Activated naive CD4-positive, alpha-beta T cell treated with anti-CD3 and anti-CD28 coated beads, Interleukin-2, amount 10 ng/mL, durations not matched to agents 7 days and 5 days (primary cell): ENCODE data around the gene SYTL2.
"Not testable (repeated sequence)": the region's sequence is repeated elsewhere in the genome, so short reads cannot be mapped to it uniquely, and the experiment has no call there.

Experiments used
- CTCF ChIA-PET: fragments of 350-600 bp; sonication (Branson Sonifier 250); formaldehyde crosslinking; loops from one replicate; lab custom pipeline; 2021; ENCODE audit warnings: antibody characterized with exemption; lab: Charles Lee
- DNase-seq: peaks from one replicate; pipeline ENCODE4 v3.0.0-alpha.2; 2020
- H3K27ac Mint-ChIP-seq: one replicate; pipeline ENCODE4 v1.8.0; 2021; ENCODE audit warnings: mild to moderate bottlenecking, moderate library complexity, mixed read lengths
- H3K27me3 Mint-ChIP-seq: one replicate; pipeline ENCODE4 v1.8.0; 2021; ENCODE audit warnings: mild to moderate bottlenecking, mixed read lengths
- H3K36me3 Mint-ChIP-seq: one replicate; pipeline ENCODE4 v1.8.0; 2021; ENCODE audit warnings: mixed read lengths
- H3K4me1 Mint-ChIP-seq: one replicate; pipeline ENCODE4 v1.8.0; 2021; ENCODE audit warnings: mixed read lengths
- H3K4me3 Mint-ChIP-seq: one replicate; pipeline ENCODE4 v1.8.0; 2021; ENCODE audit warnings: mild to moderate bottlenecking, moderate library complexity, mixed read lengths
- H3K9me3 Mint-ChIP-seq: one replicate; pipeline ENCODE4 v1.8.0; 2021; ENCODE audit warnings: mixed read lengths

Gene SYTL2

GRCh38 chr11:85799142-85799541 lies 11.8 kb downstream of the SYTL2 start:
- peaks cover 20% of the 10 kb centered on the region for H3K36me3 Mint-ChIP-seq
- H3K4me1 Mint-ChIP-seq = peaks cover 23% of the 10 kb centered on the region
- no peak overlapping the region for H3K4me3 Mint-ChIP-seq
- no peaks in the 10 kb centered on the region for H3K27me3 Mint-ChIP-seq
- peaks cover 7% of the 10 kb centered on the region for H3K9me3 Mint-ChIP-seq
- no peak overlapping the region for H3K27ac Mint-ChIP-seq
- no peak for DNase-seq
- CTCF ChIA-PET = interaction anchor here (1.0 kb wide), 1 partner anchor 11 kb away, joined by 3 read pairs; no protein-coding TSS in a partner anchor

- DNase-seq = no peak
- Mint-ChIP-seq H3K4me3 (no peak overlapping the region), H3K27me3 (no peaks in the 10 kb centered on the region), H3K27ac (no peak overlapping the region), H3K4me1 (peaks cover 23% of the 10 kb centered on the region), H3K9me3 (peaks cover 7% of the 10 kb centered on the region), H3K36me3 (peaks cover 20% of the 10 kb centered on the region)
- CTCF ChIA-PET = no interaction called here
These were observed 12.6 kb downstream of the SYTL2 start for GRCh38 chr11:85798361-85798760.

- Mint-ChIP-seq H3K27me3 (no peaks in the 10 kb centered on the region), H3K9me3 (peaks cover 3% of the 10 kb centered on the region), H3K27ac (no peak overlapping the region), H3K36me3 (peaks cover 19% of the 10 kb centered on the region), H3K4me1 (peaks cover 17% of the 10 kb centered on the region), H3K4me3 (no peak overlapping the region)
- no peak for DNase-seq
- CTCF ChIA-PET = interaction anchor here (0.6 to 1.5 kb wide), 2 partner anchors 59 to 233 kb away, joined by 3 read pairs; partner anchors contain the start of gene CCDC83
These were observed 15.0 kb downstream of the SYTL2 start for GRCh38 chr11:85795712-85796487.

GRCh38 chr11:85791409-85791990 lies 19.4 kb downstream of the SYTL2 start:
- no peaks in the 10 kb centered on the region for H3K27me3 Mint-ChIP-seq
- DNase-seq = no peak
- peaks cover 18% of the 10 kb centered on the region for H3K36me3 Mint-ChIP-seq
- H3K27ac Mint-ChIP-seq = no peak overlapping the region
- no peaks in the 10 kb centered on the region for H3K9me3 Mint-ChIP-seq
- H3K4me3 Mint-ChIP-seq = no peak overlapping the region
- CTCF ChIA-PET = no interaction called here
- H3K4me1 Mint-ChIP-seq = peaks cover 19% of the 10 kb centered on the region

DNA sequence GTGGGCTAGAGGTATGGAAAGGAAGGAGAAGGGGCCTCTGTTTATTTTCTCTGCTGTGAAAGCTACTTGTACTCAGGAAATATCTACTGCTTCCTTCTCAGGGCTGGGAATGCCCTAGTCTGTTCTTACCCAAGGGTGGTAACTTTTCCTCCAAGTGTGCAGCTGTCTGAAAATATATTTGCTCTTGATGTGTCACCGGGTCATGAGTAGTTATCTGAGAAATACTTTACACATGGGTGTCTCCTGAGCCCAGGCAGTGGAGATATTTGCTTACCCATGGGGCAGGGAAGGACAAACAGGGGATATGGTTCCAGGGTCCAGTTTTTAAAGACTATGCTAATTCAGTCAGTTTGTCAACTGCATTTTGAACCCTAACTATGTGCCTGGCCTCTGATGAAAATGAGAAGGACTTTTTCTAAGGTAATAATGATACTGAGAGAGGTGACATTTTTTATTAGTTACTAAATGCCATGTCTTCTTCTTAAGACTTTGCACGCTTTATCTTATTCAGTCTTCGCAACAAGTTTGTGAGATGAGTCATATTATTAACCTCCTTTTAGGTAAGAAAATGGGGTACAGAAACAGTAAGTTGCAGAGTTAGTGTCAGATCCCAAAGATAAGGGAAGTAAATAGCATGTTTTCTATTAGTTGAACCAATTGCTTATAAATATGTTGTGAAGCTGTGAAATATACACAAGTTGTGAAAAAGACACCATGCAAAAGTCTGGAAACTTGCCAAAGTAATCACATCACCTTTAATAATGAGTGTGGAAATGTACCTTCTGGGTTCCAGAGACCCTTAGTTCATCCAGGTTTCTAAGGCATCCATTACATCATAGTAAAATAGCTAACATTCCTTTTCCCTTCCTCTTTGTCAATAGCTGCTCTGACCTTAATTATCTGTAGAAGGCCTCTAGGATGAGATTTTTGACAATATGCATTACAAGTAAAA lies 22.9 kb downstream of the SYTL2 start:
- CTCF ChIA-PET = interaction anchor here (1.2 kb wide), 2 partner anchors 11 to 93 kb away, joined by 3 read pairs; no protein-coding TSS in a partner anchor
- Mint-ChIP-seq H3K27me3 (no peaks in the 10 kb centered on the region), H3K9me3 (peaks cover 1% of the 10 kb centered on the region), H3K27ac (no peak overlapping the region), H3K36me3 (peaks cover 17% of the 10 kb centered on the region), H3K4me3 (no peak overlapping the region), H3K4me1 (peaks cover 23% of the 10 kb centered on the region)
- DNase-seq = no peak

DNA sequence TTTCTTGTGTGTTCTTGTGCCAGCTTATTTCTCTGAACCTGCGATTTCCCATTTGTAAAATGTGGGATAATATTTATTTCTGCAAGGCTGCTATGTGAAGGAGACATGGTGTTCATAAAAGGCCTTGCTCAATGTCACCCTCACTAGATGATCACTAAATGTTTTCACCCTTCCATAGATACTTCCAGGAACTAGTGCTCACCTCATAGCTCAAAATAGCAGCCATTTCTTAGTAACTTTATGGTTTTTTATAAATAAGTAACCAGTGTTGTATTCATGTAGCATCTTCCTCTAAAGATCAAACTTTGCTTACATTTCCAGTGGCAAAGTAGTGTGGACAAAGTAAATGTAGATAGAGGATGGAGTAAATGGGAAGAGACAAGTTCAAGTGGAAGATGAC lies 23.8 kb downstream of the SYTL2 start:
- H3K4me3 Mint-ChIP-seq = no peak overlapping the region
- peaks cover 26% of the 10 kb centered on the region for H3K36me3 Mint-ChIP-seq
- no peak for DNase-seq
- H3K27me3 Mint-ChIP-seq = no peaks in the 10 kb centered on the region
- no peak overlapping the region for H3K27ac Mint-ChIP-seq
- CTCF ChIA-PET = interaction anchor here (0.6 to 1.2 kb wide), 2 partner anchors 92 to 104 kb away, joined by 3 read pairs; no protein-coding TSS in a partner anchor
- H3K4me1 Mint-ChIP-seq = peaks cover 23% of the 10 kb centered on the region
- peaks cover 8% of the 10 kb centered on the region for H3K9me3 Mint-ChIP-seq

GRCh38 chr11:85784480-85785265 lies 26.3 kb downstream of the SYTL2 start:
- H3K9me3 Mint-ChIP-seq = peaks cover 12% of the 10 kb centered on the region
- H3K4me3 Mint-ChIP-seq = no peak overlapping the region
- H3K36me3 Mint-ChIP-seq = peaks cover 32% of the 10 kb centered on the region
- no peak for DNase-seq
- CTCF ChIA-PET = interaction anchor here (0.9 kb wide), 1 partner anchor 8 kb away, joined by 3 read pairs; no protein-coding TSS in a partner anchor
- H3K27ac Mint-ChIP-seq = no peak overlapping the region
- no peaks in the 10 kb centered on the region for H3K27me3 Mint-ChIP-seq
- H3K4me1 Mint-ChIP-seq = peaks cover 36% of the 10 kb centered on the region

DNA sequence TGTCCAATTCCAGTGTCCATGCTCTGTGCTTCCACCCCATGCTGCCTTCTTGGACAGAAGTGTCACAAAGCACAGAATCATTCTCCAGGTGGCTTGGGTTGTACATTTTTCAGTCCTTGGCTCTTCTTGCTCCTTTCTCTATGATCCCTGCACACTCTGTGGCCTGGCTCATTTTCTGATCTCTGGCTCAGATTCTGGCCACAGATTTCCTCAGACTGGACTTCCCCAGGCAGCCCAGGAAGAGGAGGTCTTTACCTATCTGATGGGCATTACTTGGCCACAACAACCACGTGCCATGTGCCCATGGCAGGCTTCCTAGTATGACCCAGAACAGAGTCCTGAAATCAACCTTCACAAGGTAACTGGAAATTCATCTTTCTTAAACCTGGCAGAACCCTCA lies 27.2 kb downstream of the SYTL2 start:
- Mint-ChIP-seq H3K27ac (no peak overlapping the region), H3K9me3 (peaks cover 12% of the 10 kb centered on the region), H3K4me1 (peaks cover 36% of the 10 kb centered on the region), H3K36me3 (peaks cover 32% of the 10 kb centered on the region), H3K4me3 (no peak overlapping the region), H3K27me3 (no peaks in the 10 kb centered on the region)
- no peak for DNase-seq
- CTCF ChIA-PET = no interaction called here

GRCh38 chr11:85780780-85781517 lies 30.0 kb downstream of the SYTL2 start:
- H3K9me3 Mint-ChIP-seq = peaks cover 15% of the 10 kb centered on the region
- H3K4me1 Mint-ChIP-seq = peaks cover 21% of the 10 kb centered on the region
- CTCF ChIA-PET, H3K27me3 Mint-ChIP-seq, DNase-seq, H3K4me3 Mint-ChIP-seq, H3K27ac Mint-ChIP-seq: not testable (repeated sequence)
- H3K36me3 Mint-ChIP-seq = peaks cover 31% of the 10 kb centered on the region

DNA sequence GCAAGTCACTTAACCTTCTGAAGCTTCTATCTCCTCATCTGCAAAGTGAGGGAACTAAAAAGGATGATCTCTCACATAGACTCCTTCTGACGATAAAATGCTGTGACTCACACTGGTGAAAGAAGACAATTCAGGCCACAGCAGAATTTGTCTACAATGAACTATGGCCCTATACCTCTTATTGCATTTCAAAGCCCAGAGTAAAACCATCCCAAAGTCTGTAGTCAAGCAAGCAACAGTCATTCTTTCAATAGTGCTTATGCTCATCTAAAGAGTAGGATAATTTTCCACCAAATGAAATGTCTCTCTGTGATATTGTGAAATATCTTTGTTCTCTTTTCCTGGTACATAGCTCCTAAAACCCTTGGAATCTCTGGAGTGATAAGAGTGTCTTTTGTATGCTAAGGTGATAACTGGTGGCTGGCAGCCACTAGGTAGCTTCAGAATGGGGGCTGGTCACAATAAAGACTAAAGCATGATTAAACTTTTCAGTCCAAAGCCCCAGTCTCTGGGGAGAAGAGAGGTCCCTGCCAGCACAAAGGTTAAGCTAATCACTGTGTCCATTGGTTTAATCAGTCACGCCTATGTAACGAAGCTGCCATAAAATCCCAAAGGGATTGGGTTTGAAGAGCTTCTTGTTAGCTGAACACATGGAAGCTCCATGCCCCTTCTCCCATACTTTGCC lies 30.8 kb downstream of the SYTL2 start:
- CTCF ChIA-PET = no interaction called here
- DNase-seq = no peak
- Mint-ChIP-seq H3K36me3 (peaks cover 30% of the 10 kb centered on the region), H3K27ac (no peak overlapping the region), H3K9me3 (peaks cover 15% of the 10 kb centered on the region), H3K4me1 (peaks cover 22% of the 10 kb centered on the region), H3K4me3 (no peak overlapping the region), H3K27me3 (no peaks in the 10 kb centered on the region)

DNA sequence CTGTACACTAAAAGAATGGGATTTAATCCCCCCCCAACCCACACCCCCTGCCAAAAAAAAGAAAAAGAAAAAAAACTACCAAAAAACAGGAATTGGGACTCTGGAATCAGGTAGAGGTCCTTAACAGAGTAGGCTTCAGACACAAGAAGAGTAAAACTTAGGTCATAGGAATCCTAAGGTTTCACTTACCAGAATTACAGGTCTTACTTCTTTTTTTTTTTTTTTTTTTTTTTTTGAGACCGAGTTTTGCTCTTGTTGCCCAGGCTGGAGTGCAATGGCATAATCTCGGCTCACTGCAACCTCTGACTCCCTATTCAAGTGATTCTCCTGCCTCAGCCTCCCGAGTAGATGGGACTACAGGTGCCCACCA lies 33.4 kb downstream of the SYTL2 start:
- H3K27ac Mint-ChIP-seq, H3K9me3 Mint-ChIP-seq, CTCF ChIA-PET, H3K27me3 Mint-ChIP-seq, DNase-seq, H3K4me3 Mint-ChIP-seq: not testable (repeated sequence)
- peaks cover 23% of the 10 kb centered on the region for H3K36me3 Mint-ChIP-seq
- peaks cover 32% of the 10 kb centered on the region for H3K4me1 Mint-ChIP-seq

DNA sequence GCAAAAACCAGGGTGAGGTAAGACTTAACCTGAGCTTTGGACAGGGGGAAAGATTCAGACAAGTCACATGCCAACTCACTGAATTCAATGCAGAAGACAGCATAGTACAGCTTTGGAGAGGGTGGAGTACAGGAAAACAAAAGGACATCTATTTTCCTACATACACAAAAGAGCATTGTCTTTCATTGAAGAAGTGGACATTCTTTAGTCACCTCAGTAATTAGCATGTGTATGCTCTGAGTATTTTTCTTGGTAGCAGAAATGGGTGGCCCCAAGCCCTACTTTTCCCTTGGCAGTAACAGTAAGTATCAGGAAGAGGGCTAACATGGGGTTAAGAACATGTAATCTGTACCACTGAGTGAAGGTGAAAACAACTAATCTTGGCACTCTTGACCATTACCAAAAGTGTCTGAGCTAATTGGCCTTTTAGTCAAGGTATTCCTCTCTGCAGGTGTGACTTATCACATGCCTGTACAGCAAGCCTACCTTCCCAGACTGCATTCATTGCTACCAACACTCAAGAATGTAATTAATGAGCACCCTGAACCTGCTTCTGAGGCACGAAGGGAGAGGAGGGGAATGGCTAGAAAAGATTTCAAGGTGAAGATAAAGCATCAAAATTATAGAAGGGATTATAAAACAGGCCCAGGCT lies 33.9 kb downstream of the SYTL2 start:
- CTCF ChIA-PET = interaction anchor here (1.0 kb wide), 1 partner anchor 8 kb away, joined by 3 read pairs; no protein-coding TSS in a partner anchor
- no peak overlapping the region for H3K27ac Mint-ChIP-seq
- peaks cover 32% of the 10 kb centered on the region for H3K4me1 Mint-ChIP-seq
- H3K9me3 Mint-ChIP-seq = peaks cover 7% of the 10 kb centered on the region
- H3K27me3 Mint-ChIP-seq = no peaks in the 10 kb centered on the region
- peaks cover 20% of the 10 kb centered on the region for H3K36me3 Mint-ChIP-seq
- no peak overlapping the region for H3K4me3 Mint-ChIP-seq
- DNase-seq = no peak
